Measurements from ENCODE around the gene ADAMTS13.

The ADAMTS13 gene

GRCh38 chr9:133484671-133485437 is 62.7 kb downstream of the ADAMTS13 start:
- peaks cover 35% of the 10 kb centered on the region for H3K27me3 Mint-ChIP-seq (ENCODE audit: low read depth)
- H3K4me1 Mint-ChIP-seq: peaks cover 13% of the 10 kb centered on the region
- no peak for TF ChIP-seq CTCF (IDR thresholded peaks at IDR 0.05; ENCODE audit: unreplicated experiment in 3 of 3)

GRCh38 chr9:133485531-133486260 is 63.5 kb downstream of the ADAMTS13 start:
- H3K4me1 Mint-ChIP-seq: peaks cover 13% of the 10 kb centered on the region
- H3K36me3 Mint-ChIP-seq (ENCODE audit: low read depth): no peaks in the 10 kb centered on the region
- no peaks in the 10 kb centered on the region for H3K9me3 Mint-ChIP-seq
- no peak overlapping the region for H3K27ac Mint-ChIP-seq
- TF ChIP-seq CTCF (IDR thresholded peaks at IDR 0.05; ENCODE audit: unreplicated experiment in 3 of 3): no peak
- H3K4me3 Mint-ChIP-seq: no peak overlapping the region
- H3K27me3 Mint-ChIP-seq (ENCODE audit: low read depth): peaks cover 35% of the 10 kb centered on the region

More at GRCh38 chr9:133484671-133485437, 62.7 kb downstream of the ADAMTS13 start:
- H3K4me3 Mint-ChIP-seq: no peak overlapping the region
- H3K36me3 Mint-ChIP-seq (ENCODE audit: low read depth): no peaks in the 10 kb centered on the region
- H3K27ac Mint-ChIP-seq: no peak overlapping the region
- H3K9me3 Mint-ChIP-seq: no peaks in the 10 kb centered on the region

- no peaks in the 10 kb centered on the region for H3K36me3 Mint-ChIP-seq (ENCODE audit: low read depth)
- peaks cover 20% of the 10 kb centered on the region for H3K4me1 Mint-ChIP-seq
- H3K4me3 Mint-ChIP-seq: no peak overlapping the region
- peaks cover 21% of the 10 kb centered on the region for H3K27me3 Mint-ChIP-seq (ENCODE audit: low read depth)
- TF ChIP-seq CTCF (IDR thresholded peaks at IDR 0.05; ENCODE audit: unreplicated experiment in 3 of 3): no peak
- no peak overlapping the region for H3K27ac Mint-ChIP-seq
- no peaks in the 10 kb centered on the region for H3K9me3 Mint-ChIP-seq
Observed at GRCh38 chr9:133487331-133487725, 65.2 kb downstream of the ADAMTS13 start.

DNA sequence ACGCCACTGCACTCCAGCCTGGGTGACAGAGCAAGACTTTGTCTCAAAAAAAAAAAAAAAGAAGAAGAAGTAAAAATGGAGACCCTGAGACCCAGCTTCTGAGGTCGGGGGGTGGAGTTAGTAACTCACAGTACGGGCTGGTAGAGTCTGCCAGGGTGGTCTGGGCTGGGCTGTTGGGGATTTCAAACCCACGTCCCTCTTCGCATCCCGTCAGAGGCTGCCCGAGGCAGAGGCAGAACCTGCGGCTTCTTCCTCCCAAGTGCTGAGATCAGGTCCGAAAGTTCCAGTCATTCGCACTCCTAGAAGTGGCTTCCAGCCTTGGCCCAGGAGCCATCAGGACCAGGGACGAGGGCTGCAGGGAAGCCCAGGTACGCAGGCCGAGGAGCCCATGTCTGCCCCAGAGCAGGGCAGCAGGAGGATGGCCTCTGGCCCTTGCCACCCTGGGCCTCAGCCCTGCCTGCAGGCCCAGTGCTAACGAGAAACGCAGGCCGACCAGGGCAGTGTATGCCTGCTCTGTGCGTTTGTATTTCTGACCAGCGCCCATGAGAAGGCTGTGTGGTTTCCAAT is 66.6 kb downstream of the ADAMTS13 start:
- TF ChIP-seq CTCF (IDR thresholded peaks at IDR 0.05; ENCODE audit: unreplicated experiment in 3 of 3): no peak
- no peak overlapping the region for H3K4me3 Mint-ChIP-seq
- peaks cover 14% of the 10 kb centered on the region for H3K27me3 Mint-ChIP-seq (ENCODE audit: low read depth)
- H3K36me3 Mint-ChIP-seq (ENCODE audit: low read depth): no peaks in the 10 kb centered on the region
- H3K9me3 Mint-ChIP-seq: no peaks in the 10 kb centered on the region
- peak overlapping the region in 2 of 3 experiments; percentile 55 to 58 for H3K27ac Mint-ChIP-seq
- peaks cover 32% of the 10 kb centered on the region for H3K4me1 Mint-ChIP-seq

GRCh38 chr9:133489253-133490190 is 67.4 kb downstream of the ADAMTS13 start:
- Mint-ChIP-seq H3K4me3 (no peak overlapping the region), H3K27ac (peak overlapping the region; percentile 13 to 58 (median 55)), H3K36me3 (ENCODE audit: low read depth) (no peaks in the 10 kb centered on the region), H3K9me3 (no peaks in the 10 kb centered on the region), H3K4me1 (peaks cover 34% of the 10 kb centered on the region), H3K27me3 (ENCODE audit: low read depth) (peaks cover 9% of the 10 kb centered on the region)
- TF ChIP-seq CTCF (IDR thresholded peaks at IDR 0.05; ENCODE audit: unreplicated experiment in 3 of 3): no peak

Measured in nephron (organoid).